GM18867 (cell line): ENCODE data around the gene PIAS1.

ENCODE experiments used
- ATAC-seq: cut with Tn5 transposase; IDR thresholded peaks from one replicate; pipeline ENCODE4 v1.9.1; 2021; ENCODE audit warnings: mild to moderate bottlenecking, moderate library complexity; ENCODE audit not compliant: unreplicated experiment

Gene PIAS1

GRCh38 chr15:68173119-68173518 is 119.0 kb downstream of the PIAS1 start:
- no peak for ATAC-seq

GRCh38 chr15:68175526-68175925 is 121.4 kb downstream of the PIAS1 start:
- no peak for ATAC-seq

- no peak for ATAC-seq
These were observed 122.5 kb downstream of the PIAS1 start for GRCh38 chr15:68176601-68177000.

GRCh38 chr15:68177742-68178141 is 123.6 kb downstream of the PIAS1 start:
- ATAC-seq, result no peak

- ATAC-seq, result no peak
These were observed 129.7 kb downstream of the PIAS1 start for GRCh38 chr15:68183616-68184315.

- no peak for ATAC-seq
These were observed 130.7 kb downstream of the PIAS1 start for GRCh38 chr15:68184616-68185480.

- no peak for ATAC-seq
These were observed 132.7 kb downstream of the PIAS1 start for GRCh38 chr15:68186671-68187397.

GRCh38 chr15:68187559-68187958 is 133.4 kb downstream of the PIAS1 start:
- ATAC-seq, result no peak

- ATAC-seq, result no peak
These were observed 134.5 kb downstream of the PIAS1 start for GRCh38 chr15:68188647-68189046.

GRCh38 chr15:68190048-68190447 is 135.9 kb downstream of the PIAS1 start:
- ATAC-seq, result no peak

- no peak for ATAC-seq
These were observed 137.4 kb downstream of the PIAS1 start for GRCh38 chr15:68191555-68191954.

- ATAC-seq, result no peak
These were observed 138.0 kb downstream of the PIAS1 start for GRCh38 chr15:68192117-68192516.

GRCh38 chr15:68192804-68193486 is 138.8 kb downstream of the PIAS1 start:
- ATAC-seq, result no peak

- no peak for ATAC-seq
These were observed 141.4 kb downstream of the PIAS1 start for GRCh38 chr15:68195336-68196112.

- ATAC-seq, result no peak
These were observed 142.5 kb downstream of the PIAS1 start for GRCh38 chr15:68196445-68197169.

GRCh38 chr15:68197170-68197492 is 143.0 kb downstream of the PIAS1 start:
- no peak for ATAC-seq

- ATAC-seq, result no peak
These were observed 143.7 kb downstream of the PIAS1 start for GRCh38 chr15:68197661-68198437.

- no peak for ATAC-seq
These were observed 145.2 kb downstream of the PIAS1 start for GRCh38 chr15:68199340-68199739.
